MG63 (cell line): Measurements from ENCODE around the gene KLHL22. TPM values are rescaled to one million over a fixed set of nuclear protein-coding genes. Genes with fewer than 3 reads are reported as not detected.

Experiments
- DNase-seq: peaks from one replicate; pipeline ENCODE4 v3.0.0-alpha.2; 2020
- H3K27me3 ChIP-seq: fragments of 250-450 bp; sonication (Bioruptor Pico); 2 replicates; pipeline ENCODE4 v1.5.1; 2020; ENCODE audit warnings: mild to moderate bottlenecking, moderate library complexity
- H3K36me3 ChIP-seq: fragments of 250-450 bp; sonication (Bioruptor Pico); 2 replicates; pipeline ENCODE4 v1.5.1; 2020; ENCODE audit warnings: mild to moderate bottlenecking, moderate library complexity
- H3K4me3 ChIP-seq: fragments of 250-450 bp; sonication (Bioruptor Pico); 2 replicates; pipeline ENCODE4 v1.5.1; 2020; ENCODE audit warnings: mild to moderate bottlenecking, moderate library complexity
- H3K9me3 ChIP-seq: fragments of 250-450 bp; sonication (Bioruptor Pico); 2 replicates; pipeline ENCODE4 v1.5.1; 2020; ENCODE audit warnings: mild to moderate bottlenecking, moderate library complexity
- total RNA-seq: library from RNA; depleted of rRNA; stranded (reverse); fragments of >200 nt; shearing (Covaris generic); gene quantifications from 2 replicates; pipeline ENCODE4 v1.2.3, GENCODE V29; 2014; ENCODE audit warnings: low replicate concordance

KLHL22 gene
- total RNA-seq, 1 experiment from 2014 or later, result 29.1 TPM

DNA sequence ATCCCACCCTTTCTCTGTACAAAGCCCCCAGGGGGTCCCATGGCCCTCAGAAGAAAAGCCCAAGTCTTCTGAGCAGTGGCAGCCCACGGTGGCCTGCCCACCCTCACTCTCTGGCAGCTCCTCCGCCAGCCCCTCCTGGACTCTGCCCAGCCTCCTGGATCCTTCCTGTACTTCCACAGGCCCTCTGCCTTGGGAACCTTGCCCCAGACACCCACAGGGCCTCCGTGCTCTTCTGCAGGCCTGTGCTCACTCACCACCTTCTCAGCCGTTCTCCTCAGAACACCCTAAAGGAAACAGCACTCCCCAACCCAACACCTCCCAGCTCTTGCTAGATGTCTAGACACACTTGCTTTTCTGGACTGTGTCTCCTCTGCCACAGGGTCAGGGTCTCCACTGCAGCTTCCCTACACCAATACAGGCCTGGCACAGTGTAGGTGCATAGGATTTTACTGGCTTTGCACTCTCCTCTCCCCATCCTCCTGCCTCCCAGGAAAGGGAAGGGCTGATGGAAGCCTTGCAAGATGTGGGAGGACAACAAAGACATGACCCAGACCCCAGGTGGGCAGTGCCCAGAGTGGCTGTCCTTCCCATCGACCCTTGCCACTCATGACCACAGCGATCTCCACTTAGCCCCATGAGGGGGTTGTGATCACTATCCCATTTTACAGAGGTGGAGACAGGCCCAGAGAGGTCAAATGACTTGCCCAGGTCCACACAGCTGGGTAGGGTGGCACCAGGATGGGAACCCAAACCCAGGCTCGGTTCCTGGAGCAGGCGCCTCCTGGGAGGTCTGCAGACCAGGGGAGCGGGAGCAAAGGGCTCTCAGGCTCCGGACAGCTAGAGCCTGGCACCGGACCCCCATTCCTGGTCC, 59.9 kb downstream of the KLHL22 start:
- DNase-seq, result no peak
- peaks cover 12% of the 10 kb centered on the region for H3K36me3 ChIP-seq
- peak overlapping the region; percentile 95 for H3K4me3 ChIP-seq
- no peaks in the 10 kb centered on the region for H3K27me3 ChIP-seq
- no peaks in the 10 kb centered on the region for H3K9me3 ChIP-seq

DNA sequence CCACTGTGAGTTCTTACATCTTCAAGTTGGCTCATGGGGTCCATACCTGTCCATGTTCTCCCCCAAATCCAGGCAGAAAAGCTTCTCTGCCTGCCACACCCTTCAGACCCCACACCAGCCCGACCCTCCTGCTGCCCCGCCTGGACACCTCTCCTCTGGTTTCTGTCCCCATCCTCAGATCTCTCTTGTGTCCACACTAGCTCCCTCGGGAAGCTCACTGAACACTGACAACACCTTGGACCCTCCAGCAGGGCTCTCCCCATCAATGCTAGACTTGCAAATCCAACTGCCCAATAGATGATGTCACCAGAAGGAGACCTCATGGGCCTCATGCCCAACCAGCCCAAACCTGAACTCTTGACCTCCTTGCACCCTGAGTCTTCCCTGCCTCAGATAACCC, 60.8 kb downstream of the KLHL22 start:
- H3K4me3 ChIP-seq, result no peak overlapping the region
- H3K36me3 ChIP-seq, result peaks cover 19% of the 10 kb centered on the region
- H3K9me3 ChIP-seq, result no peaks in the 10 kb centered on the region
- no peaks in the 10 kb centered on the region for H3K27me3 ChIP-seq
- no peak for DNase-seq

DNA sequence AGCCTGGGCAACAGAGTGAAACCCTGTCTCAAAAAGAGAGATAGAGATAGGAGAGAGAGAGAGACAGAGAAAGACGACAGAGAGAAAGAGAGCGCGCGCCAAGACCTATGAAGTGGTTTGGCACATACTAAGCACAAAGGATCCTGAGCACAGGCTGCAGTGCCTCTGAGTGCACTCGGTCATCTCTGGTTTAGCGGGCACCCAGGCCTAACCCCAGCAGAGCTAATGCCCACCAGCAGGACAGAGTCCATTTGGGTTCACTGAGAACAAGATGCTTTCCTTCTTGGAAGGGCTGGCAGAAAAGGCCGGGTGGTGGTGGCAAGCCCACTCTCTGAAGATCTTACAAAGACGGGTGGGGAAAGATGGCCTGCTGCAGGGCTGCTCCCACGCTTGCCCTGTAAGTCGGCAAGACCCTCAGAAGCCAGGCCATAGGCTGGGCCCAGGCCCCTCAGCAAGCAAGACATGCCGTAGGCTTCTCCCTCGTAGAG, 61.3 kb downstream of the KLHL22 start:
- no peak for DNase-seq
- peaks cover 21% of the 10 kb centered on the region for H3K36me3 ChIP-seq
- no peak overlapping the region for H3K4me3 ChIP-seq
- H3K27me3 ChIP-seq, result no peaks in the 10 kb centered on the region
- no peaks in the 10 kb centered on the region for H3K9me3 ChIP-seq

DNA sequence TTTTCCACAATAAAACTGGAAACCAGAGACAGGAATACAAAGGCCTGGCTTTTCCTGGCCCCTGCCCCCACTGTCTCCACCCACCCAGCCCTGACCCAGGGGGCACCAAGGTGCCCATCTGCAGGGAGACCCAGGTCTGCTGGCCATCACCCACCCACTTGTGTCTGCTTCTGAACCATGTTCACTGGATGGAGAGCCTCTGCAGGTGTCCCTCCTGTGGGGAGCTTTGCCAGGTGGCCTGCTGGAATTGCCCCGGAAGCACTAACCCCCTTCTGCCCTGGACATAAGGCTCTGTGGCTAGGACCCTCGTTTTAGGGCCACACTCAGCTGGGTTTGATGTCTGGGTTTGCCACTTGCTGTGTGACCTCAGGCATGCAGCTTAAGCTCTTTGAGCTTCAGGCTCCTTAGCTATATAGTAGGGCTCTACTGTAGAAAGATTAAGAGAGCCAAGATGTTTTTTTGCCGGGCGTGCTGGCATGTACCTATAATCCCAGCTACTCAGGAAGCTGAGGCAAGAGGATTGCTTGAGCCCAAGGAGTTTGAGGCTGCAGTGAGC, 61.8 kb downstream of the KLHL22 start:
- H3K27me3 ChIP-seq, result no peaks in the 10 kb centered on the region
- no peaks in the 10 kb centered on the region for H3K9me3 ChIP-seq
- peaks cover 24% of the 10 kb centered on the region for H3K36me3 ChIP-seq
- no peak for DNase-seq
- H3K4me3 ChIP-seq, result no peak overlapping the region

DNA sequence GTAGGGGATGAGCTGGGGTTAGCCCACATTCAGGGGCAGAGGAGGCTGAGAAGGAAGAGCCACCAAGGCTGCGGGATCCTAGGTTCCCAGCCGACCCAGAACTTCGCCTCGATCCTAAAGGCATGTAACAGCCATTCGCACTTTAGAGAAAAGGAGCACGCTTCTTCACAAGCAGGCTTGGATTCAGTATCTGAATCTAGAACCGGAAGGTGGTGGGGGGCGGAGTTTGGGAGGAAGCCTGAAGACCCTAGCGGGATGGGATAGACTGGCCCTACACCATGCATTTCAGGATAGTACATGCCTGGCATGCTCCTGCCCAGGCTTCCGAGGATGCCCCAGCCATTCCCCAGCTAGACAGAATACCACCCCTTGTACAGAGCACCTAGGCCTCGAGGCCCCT, 62.4 kb downstream of the KLHL22 start:
- Histone ChIP-seq H3K9me3 (no peaks in the 10 kb centered on the region), H3K4me3 (no peak overlapping the region), H3K36me3 (peaks cover 30% of the 10 kb centered on the region), H3K27me3 (no peaks in the 10 kb centered on the region)
- DNase-seq, result no peak

DNA sequence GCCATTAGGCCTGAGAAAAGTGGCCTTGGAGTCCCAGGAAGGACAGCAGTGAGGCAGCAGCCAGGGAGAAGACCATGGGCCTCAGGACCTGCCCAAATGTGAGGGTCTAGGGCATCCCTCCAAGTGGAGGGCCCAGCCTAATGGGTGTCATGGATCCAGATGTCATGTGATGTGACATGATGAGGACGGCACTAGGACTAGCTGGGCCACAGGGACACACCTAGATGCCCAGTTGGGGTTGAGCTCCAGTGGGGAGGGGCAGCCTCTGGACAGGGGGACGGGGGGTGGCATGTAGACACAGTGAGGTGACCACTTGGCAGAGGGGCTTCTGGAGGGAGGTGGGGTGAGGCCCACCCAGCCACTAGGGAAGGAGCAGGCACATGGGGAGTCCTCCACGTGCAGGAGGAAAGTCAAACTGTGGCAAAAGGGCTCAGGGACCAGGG, 63.3 kb downstream of the KLHL22 start:
- Histone ChIP-seq H3K4me3 (no peak overlapping the region), H3K9me3 (no peaks in the 10 kb centered on the region), H3K36me3 (peaks cover 34% of the 10 kb centered on the region), H3K27me3 (no peaks in the 10 kb centered on the region)
- no peak for DNase-seq

DNA sequence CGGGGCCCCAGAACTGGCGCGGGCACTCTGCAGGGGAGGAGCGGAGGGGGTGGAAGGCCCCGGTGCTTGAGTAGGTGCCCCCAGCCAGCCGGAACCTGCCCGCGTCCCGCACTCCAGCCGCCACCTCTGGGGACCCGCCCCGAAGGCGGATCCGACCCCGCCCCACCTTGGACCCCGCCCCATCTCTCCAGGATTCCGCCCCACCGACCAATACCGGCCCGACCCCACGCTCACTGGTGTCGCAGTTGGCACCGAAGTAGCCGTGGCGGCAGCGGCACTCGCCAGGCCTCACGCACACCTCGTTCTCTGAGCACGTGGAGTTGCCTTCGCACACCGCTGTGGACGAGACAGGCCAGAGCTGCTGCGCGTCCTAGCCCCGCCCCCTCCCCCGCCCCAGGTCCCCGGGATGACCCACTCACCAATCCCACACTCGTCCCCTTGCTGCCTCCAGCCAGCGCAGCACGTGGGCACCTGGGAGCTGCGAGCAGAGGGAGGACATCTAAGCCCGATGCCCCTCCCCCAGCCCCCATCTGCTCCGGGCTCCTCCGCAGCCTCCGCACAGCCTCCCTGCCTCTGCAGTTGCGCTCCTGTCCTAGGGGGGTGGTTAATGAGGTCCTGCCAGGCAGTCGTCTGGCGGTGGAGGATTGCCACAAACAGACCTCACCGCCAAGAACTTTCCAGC, 63.9 kb downstream of the KLHL22 start:
- no peak for DNase-seq
- peaks cover 34% of the 10 kb centered on the region for H3K36me3 ChIP-seq
- H3K4me3 ChIP-seq, result no peak overlapping the region
- H3K27me3 ChIP-seq, result no peaks in the 10 kb centered on the region
- no peaks in the 10 kb centered on the region for H3K9me3 ChIP-seq

DNA sequence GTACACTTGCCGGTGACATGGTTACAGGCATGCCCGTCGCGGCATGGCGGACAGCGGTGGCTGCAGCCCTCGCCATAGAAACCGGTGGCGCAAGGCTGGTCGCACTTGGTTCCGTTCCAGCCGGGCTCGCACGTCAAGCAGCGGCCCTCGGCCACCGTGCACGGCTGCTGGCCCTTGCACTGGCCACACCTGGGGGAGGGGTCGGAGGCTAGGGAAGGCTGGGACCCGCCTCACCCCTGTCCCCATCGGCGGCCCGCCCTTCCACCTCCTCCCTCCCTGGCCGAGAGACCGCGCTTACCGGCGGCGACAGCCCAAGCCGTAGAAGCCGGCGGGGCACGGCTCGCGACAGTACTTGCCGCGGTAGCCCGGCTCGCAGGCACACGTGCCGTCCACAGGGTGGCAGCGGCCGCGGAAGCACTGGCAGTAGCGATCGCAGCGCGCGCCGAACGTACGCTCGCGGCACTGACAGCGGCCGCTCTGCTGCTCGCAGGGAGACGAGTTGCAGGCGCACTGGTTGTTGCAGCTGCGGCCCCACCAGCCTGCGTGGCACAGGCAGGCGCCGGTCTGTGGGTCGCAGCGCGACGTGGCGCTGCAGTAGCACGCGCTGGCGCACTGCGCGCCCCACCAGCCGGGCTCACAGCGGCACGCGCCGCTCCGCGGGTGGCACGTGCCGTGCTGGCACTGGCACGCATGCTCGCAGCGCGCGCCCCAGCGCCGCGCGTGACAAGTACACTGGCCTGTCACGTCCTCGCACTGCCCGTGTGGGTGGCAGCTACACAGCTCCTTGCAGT, 64.7 kb downstream of the KLHL22 start:
- no peaks in the 10 kb centered on the region for H3K27me3 ChIP-seq
- H3K36me3 ChIP-seq, result peaks cover 40% of the 10 kb centered on the region
- no peaks in the 10 kb centered on the region for H3K9me3 ChIP-seq
- no peak for DNase-seq
- no peak overlapping the region for H3K4me3 ChIP-seq

DNA sequence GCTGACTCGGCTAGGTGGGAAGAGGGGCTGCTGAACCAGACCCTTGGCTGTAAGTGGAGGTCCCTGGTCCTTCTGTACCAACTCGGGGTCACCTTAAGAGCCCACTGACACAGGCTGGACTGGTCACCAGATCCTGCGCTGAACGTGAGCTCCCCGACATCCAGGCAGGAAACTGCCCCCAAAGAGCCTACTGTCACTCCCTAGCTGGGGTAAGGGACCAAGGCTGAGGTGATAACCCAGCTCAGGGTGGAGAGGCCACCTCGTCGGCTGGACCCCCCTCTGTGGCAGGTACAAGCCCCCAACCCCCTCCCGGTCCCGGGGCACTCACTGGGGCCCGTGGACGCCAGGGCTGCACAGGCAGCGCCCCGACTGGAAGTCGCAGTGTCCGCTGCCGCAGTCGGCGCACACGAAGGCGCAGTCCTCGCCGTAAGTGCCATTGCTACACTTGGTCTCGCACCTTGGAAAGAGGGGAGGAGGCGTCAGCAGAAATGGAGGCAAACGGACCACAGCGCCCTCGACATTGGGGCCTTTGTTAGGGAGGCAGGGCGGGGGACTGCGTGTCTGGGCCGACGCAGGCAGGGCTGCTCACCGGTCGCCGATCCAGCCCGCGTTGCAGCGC, 65.4 kb downstream of the KLHL22 start:
- no peak overlapping the region for H3K4me3 ChIP-seq
- H3K36me3 ChIP-seq, result peaks cover 33% of the 10 kb centered on the region
- H3K27me3 ChIP-seq, result no peaks in the 10 kb centered on the region
- no peaks in the 10 kb centered on the region for H3K9me3 ChIP-seq
- DNase-seq, result no peak

DNA sequence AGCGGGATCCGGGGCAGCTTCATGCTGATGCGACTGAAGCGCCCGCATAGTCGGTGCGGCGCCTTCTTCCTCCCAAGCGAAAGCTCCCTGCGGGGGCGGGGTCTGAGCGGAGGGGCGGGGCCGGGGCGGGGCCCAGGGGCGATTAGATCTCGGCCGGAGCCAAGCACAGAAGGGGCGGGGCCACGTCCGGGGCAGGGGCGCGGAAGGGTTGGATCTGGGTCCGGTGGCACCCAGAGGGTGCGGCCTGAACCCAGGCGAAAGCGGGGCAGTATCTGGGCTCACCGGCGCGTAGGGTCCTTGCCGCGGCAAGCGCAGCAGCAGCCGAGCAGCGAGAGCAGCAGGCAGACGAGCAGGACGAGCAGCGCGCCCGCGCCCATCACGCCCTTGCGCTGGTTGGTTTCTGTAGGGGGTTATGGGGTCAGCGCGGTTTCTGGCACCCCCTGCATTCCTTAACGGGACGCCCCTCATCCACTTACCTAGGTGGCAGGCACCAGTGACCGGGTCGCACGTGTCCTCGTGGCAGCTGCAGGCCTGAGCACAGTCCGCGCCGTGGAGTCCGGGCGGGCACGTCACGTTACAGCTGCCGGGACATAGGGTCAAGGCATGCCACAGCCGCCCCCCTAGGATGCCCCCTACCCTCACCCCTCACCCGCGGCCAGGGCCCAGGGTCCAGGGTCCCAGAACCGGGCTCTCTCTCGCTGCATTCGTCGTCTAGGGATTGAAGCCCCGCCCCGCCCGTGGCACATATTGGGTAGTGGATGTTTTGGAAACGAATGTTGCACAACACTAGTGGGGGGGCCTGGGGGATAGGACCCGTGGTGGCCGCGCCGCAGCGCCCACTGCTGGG, 66.1 kb downstream of the KLHL22 start:
- DNase-seq, result no peak

DNA sequence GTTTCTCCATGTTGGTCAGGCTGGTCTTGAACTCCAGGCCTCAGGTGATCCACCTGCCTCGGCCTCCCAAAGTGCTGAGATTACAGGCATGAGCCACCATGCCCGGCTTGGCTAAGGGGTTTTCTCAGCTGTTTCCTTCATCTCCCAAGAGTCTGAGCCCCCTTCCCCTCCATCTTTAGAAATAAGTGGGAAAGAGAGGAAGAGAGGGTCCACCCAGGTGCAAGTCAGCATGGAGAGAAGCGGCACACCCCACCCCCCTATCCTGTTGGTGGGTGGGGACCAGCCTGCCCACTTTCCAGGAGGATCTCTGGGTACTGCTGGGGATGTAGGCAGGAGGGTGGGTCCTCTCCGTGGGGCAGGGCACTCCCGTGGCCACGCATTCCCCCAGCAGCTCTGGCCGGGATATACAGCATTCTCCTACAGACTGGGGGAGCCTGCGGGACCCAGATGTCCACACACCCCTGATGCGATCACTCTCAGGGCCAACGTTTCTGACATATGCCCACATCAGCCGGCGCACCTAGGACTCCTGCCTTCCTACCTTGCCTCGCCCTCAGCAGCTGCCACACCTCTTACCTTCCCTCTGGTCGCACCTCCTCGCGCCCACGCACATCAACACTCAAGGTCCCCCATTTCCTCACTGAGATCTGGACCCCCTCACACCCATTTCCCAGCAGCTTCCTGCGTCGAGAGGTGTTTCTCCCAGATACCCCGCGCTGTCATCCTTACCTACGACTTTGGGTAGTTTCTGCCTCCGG, 66.9 kb downstream of the KLHL22 start:
- peaks cover 28% of the 10 kb centered on the region for H3K36me3 ChIP-seq
- no peaks in the 10 kb centered on the region for H3K9me3 ChIP-seq
- H3K4me3 ChIP-seq, result no peak overlapping the region
- no peaks in the 10 kb centered on the region for H3K27me3 ChIP-seq
- DNase-seq, result no peak

More for the DNA sequence above, 66.1 kb downstream of the KLHL22 start:
- Histone ChIP-seq H3K4me3 (no peak overlapping the region), H3K36me3 (peaks cover 30% of the 10 kb centered on the region), H3K27me3 (no peaks in the 10 kb centered on the region), H3K9me3 (no peaks in the 10 kb centered on the region)

DNA sequence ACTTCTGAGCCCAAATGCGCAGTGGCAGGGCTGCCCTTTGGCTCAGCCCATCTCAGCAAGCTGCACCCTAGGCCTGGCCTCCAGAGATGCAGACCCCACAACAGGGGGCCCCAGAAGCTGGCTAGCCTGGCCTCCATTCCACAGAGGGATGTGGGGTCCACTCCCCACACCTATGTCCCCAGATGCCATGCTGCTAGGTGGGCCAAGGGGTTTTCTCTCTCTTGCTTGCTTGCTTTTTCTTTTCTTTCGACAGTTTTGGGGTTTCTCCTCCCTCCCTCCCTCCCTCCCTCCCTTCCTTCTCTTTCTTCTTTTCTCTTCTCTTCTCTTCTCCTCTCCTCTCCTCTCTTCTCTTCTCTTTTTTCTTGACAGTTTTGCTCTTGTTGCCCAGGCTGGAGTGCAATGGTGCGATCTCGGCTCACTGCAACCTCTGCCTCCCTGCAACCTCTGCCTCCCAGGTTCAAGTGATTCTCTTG, 67.6 kb downstream of the KLHL22 start:
- DNase-seq, result no peak
- no peaks in the 10 kb centered on the region for H3K27me3 ChIP-seq
- no peaks in the 10 kb centered on the region for H3K9me3 ChIP-seq
- H3K4me3 ChIP-seq, result no peak overlapping the region
- H3K36me3 ChIP-seq, result peaks cover 28% of the 10 kb centered on the region

DNA sequence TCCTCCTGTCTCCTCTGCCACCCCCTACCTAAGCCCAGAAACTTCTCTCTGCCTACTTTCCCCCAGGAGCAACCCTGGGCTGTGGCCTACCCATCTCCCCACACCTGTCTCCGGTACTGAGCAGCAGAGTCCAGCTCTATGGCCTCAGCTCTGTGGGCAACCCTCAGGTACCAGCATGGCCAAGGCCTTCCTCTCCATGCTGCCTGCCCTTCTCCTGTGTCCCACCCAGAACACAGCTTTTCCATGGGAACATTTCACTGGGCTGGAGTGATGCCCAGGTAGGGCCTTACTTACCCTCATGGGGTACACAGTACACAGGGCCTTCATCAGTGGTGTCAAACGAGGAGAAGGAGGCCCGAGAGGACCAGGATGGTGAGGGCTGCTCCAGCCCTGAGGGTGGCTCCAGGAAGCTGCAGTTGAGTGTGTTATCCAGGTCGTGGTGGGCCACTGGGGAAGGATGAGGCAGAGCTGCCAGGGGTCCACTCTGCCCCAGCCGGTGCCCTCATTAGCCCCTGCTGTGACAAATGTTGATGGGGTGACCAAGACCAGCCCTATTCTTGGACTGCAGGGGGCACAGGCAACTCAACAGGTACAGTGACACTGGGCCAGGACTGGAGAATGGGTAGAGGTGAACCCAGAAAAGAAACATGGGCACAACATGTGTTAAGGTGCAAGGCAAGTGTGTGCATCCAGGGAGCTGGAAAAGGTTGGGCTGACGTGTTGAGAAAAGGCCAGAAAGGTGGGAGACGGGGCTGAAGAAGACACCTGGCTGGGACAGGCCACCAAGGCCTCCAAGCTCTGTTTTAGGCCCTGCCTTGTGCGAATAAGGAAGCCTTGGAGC, 68.3 kb downstream of the KLHL22 start:
- no peak for DNase-seq
- Histone ChIP-seq H3K9me3 (no peaks in the 10 kb centered on the region), H3K27me3 (no peaks in the 10 kb centered on the region), H3K36me3 (peaks cover 28% of the 10 kb centered on the region), H3K4me3 (no peak overlapping the region)

DNA sequence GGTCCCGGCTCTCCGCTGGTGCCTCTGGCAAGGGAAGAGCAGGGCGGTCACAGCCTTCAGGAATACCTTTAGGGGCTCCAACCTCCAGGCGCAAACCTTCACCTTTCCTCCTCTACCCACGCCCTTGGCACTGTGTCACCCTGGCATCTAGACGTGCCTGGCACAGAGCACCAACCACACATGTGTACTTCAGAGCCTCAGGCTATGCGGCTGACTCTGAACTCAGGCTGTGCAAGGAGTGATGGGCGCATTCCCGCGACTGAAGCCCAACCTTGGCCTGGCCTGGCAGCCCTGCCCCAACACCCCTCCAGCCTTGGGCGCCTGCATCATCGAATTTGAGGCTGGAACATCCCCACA, 69.4 kb downstream of the KLHL22 start:
- Histone ChIP-seq H3K27me3 (no peaks in the 10 kb centered on the region), H3K9me3 (no peaks in the 10 kb centered on the region), H3K4me3 (no peak overlapping the region), H3K36me3 (peaks cover 28% of the 10 kb centered on the region)
- peak; percentile 31 for DNase-seq
